Hepatocyte (in vitro differentiated cells): Measurements from ENCODE around the gene CUX1.

Experiments
- EZH2phosphoT487 ChIP-seq: fragments of 200-600 bp; sonication (generic); IDR thresholded peaks from one replicate; pipeline ENCODE4 v1.6.1; 2018; ENCODE audit warnings: antibody characterized with exemption, mild to moderate bottlenecking, low read depth, moderate library complexity; ENCODE audit not compliant: unreplicated experiment, severe bottlenecking
- TF ChIP-seq, protein P1 (sequence below): fragments of 200-600 bp; sonication (generic); IDR thresholded peaks from 2 replicates; pipeline ENCODE4 v1.5.1; 2016; ENCODE audit warnings: antibody characterized with exemption, mild to moderate bottlenecking; ENCODE audit not compliant: poor library complexity

DNA sequence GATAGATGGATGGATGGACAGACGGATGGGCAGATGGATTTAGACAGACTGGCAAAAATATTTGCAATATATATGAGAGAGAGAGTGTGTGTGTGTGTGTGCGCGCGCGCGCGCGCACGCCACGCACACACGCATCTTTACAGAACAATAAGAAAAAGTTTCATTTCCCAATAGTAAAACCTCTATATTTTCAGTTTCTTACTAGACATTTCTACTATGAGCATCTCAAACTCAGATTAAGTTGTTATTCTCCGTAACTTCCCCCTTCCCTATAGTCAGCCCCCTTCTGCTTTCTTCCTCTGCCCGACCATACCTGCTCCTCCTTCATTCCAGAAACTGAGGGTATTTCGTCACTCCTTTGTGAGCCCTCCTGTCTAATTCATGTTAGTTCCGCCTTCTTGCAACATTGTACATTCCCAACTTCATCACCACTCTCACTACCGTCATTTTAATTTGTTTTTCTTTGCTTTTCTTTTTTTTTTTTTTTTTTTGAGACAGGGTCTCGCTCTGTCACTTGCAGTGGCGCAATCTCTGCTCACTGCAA is 314.9 kb downstream of the CUX1 start:
- TF ChIP-seq EZH2phosphoT487: no peak
- TF ChIP-seq, protein P1, sequence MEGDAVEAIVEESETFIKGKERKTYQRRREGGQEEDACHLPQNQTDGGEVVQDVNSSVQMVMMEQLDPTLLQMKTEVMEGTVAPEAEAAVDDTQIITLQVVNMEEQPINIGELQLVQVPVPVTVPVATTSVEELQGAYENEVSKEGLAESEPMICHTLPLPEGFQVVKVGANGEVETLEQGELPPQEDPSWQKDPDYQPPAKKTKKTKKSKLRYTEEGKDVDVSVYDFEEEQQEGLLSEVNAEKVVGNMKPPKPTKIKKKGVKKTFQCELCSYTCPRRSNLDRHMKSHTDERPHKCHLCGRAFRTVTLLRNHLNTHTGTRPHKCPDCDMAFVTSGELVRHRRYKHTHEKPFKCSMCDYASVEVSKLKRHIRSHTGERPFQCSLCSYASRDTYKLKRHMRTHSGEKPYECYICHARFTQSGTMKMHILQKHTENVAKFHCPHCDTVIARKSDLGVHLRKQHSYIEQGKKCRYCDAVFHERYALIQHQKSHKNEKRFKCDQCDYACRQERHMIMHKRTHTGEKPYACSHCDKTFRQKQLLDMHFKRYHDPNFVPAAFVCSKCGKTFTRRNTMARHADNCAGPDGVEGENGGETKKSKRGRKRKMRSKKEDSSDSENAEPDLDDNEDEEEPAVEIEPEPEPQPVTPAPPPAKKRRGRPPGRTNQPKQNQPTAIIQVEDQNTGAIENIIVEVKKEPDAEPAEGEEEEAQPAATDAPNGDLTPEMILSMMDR: no peak
